WERI-Rb-1 (cell line): ENCODE measurements around the gene DIAPH3.

ENCODE experiments used
- DNase-seq: peaks from one replicate; pipeline ENCODE4 v3.0.0-alpha.2; 2020
- H3K27ac ChIP-seq: fragments of 250-450 bp; sonication (Bioruptor Pico); 2 replicates; pipeline ENCODE4 v1.5.1; 2020; ENCODE audit warnings: mild to moderate bottlenecking, moderate library complexity
- H3K27me3 ChIP-seq: fragments of 250-450 bp; sonication (Bioruptor Pico); 2 replicates; pipeline ENCODE4 v1.5.1; 2021; ENCODE audit warnings: mild to moderate bottlenecking, low read depth, moderate library complexity; ENCODE audit not compliant: insufficient read depth, severe bottlenecking
- H3K36me3 ChIP-seq: fragments of 250-450 bp; sonication (Bioruptor Pico); 2 replicates; pipeline ENCODE4 v1.5.1; 2020; ENCODE audit warnings: mild to moderate bottlenecking, moderate library complexity
- H3K4me3 ChIP-seq: 2 replicates; pipeline ENCODE4 v1.5.1; 2011; ENCODE audit warnings: low read depth, mild to moderate bottlenecking, control low read depth, low read length
- H3K9me3 ChIP-seq: fragments of 250-450 bp; sonication (Bioruptor Pico); 2 replicates; pipeline ENCODE4 v1.5.1; 2021; ENCODE audit warnings: mild to moderate bottlenecking, moderate library complexity; ENCODE audit not compliant: severe bottlenecking
- TF ChIP-seq, protein P1 (sequence below): IDR thresholded peaks from 2 replicates; pipeline ENCODE4 v1.5.1; 2011; ENCODE audit warnings: low read depth, mild to moderate bottlenecking, control low read depth, inconsistent platforms, low read length

Gene DIAPH3

DNA sequence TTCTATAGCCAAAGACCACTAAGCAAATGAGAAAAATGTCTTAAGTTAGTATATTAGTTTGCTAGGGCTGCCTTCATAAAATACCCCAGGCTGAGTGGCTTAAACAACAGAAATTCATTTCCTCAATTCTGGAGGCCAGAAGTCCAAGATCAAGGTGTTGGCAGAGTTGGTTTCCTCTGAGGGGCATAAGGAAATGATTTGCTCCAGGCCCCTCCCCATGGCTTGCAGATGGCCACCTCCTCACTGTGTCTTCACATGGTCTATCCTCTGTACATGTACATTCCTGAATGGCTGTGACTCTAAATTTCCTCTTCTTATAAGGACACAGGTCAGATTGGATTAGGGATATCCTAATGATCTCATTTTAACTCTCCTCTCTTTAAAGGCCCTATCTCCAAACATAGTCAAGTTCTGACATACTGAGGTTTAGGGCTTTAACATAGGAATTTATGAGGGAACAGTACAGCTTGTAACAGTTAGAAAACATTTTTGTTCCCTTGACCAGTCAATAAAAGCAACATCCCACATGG lies 307.4 kb downstream of the DIAPH3 start:
- Histone ChIP-seq H3K4me3 (no peak overlapping the region), H3K27ac (no peak overlapping the region), H3K36me3 (no peaks in the 10 kb centered on the region), H3K27me3 (no peaks in the 10 kb centered on the region), H3K9me3 (no peaks in the 10 kb centered on the region)
- no peak for DNase-seq
- TF ChIP-seq, protein P1, sequence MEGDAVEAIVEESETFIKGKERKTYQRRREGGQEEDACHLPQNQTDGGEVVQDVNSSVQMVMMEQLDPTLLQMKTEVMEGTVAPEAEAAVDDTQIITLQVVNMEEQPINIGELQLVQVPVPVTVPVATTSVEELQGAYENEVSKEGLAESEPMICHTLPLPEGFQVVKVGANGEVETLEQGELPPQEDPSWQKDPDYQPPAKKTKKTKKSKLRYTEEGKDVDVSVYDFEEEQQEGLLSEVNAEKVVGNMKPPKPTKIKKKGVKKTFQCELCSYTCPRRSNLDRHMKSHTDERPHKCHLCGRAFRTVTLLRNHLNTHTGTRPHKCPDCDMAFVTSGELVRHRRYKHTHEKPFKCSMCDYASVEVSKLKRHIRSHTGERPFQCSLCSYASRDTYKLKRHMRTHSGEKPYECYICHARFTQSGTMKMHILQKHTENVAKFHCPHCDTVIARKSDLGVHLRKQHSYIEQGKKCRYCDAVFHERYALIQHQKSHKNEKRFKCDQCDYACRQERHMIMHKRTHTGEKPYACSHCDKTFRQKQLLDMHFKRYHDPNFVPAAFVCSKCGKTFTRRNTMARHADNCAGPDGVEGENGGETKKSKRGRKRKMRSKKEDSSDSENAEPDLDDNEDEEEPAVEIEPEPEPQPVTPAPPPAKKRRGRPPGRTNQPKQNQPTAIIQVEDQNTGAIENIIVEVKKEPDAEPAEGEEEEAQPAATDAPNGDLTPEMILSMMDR, result no peak

DNA sequence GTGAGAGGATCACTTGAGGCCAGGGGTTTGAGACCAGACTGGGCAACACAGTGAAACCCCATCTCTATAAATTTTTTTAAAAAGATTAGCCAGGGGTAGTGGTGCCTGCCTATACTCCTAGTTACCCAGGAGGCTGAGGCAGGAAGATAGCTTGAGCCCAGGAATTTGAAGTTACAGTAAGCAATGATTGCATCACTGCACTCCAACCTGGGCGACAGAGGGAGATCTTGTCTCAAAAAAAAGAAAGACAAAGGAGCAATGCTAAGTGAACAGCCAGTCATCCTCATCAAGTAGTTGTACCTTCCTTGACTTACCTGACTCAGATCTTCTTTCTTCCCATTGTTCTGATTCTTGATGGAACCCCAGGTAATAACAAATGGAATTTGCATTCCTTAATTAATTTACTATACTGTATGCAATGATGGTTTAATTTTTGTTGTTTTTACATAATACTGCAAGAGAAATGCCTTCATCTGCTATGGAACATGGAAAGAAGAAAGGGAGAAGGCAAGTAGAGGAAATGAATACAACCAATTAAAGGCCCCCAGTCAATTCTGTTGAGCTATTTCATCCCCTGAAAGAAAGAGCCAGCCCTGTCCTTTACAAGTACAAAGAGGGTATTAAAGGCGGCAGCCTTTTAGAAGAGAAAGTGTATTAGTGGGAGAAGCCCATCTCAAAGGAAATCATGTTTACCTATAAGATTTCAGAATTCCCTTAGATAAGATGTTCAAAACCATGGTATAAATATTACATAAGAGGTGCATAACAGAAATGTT lies 316.7 kb downstream of the DIAPH3 start:
- Histone ChIP-seq H3K9me3 (no peaks in the 10 kb centered on the region), H3K27ac (no peak overlapping the region), H3K36me3 (no peaks in the 10 kb centered on the region), H3K27me3 (no peaks in the 10 kb centered on the region), H3K4me3 (no peak overlapping the region)
- DNase-seq, result no peak
- TF ChIP-seq, protein P1, result no peak

DNA sequence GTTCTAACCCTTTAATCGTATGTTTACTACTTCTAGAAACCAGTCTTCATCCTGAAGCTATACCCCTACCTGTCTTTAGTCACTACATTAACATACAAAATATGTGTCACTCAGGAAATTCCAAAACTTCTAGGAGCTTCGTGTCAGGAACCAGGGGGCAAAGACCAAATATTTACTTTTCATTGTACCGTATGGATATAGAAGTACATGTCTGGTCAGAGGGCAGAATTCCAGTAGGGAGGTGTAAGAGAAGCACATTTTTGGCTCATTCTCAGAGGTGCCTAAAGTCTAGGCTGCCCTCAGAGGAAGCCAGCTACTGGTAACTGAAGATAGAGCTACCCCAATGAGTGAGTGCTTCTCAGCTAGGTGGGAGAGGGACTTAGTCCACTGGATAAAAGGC lies 320.7 kb downstream of the DIAPH3 start:
- TF ChIP-seq, protein P1, result no peak
- Histone ChIP-seq H3K36me3 (no peaks in the 10 kb centered on the region), H3K27me3 (no peaks in the 10 kb centered on the region), H3K4me3 (no peak overlapping the region), H3K27ac (no peak overlapping the region), H3K9me3 (no peaks in the 10 kb centered on the region)
- no peak for DNase-seq

DNA sequence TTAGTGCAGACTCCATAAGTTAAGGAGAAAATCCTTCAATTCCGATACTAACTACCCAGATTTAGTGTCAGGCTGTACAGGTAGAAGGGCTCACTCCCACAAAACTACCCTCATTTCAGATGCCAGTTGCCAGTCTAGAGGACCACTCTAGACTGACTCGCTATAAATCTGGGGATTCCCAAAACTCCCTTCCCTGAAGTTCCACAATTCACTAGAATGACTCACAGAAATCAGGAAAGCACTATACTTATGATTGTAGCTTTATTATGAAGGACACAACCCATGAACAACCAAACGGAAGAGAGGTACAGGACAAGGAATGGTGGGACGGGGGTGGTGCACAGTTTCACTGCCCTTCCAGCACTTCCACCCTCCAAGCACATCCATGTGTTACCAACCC lies 321.2 kb downstream of the DIAPH3 start:
- H3K4me3 ChIP-seq, result no peak overlapping the region
- H3K27ac ChIP-seq, result no peak overlapping the region
- H3K27me3 ChIP-seq, result no peaks in the 10 kb centered on the region
- TF ChIP-seq, protein P1, result no peak
- no peak for DNase-seq
- H3K36me3 ChIP-seq, result no peaks in the 10 kb centered on the region
- H3K9me3 ChIP-seq, result no peaks in the 10 kb centered on the region

DNA sequence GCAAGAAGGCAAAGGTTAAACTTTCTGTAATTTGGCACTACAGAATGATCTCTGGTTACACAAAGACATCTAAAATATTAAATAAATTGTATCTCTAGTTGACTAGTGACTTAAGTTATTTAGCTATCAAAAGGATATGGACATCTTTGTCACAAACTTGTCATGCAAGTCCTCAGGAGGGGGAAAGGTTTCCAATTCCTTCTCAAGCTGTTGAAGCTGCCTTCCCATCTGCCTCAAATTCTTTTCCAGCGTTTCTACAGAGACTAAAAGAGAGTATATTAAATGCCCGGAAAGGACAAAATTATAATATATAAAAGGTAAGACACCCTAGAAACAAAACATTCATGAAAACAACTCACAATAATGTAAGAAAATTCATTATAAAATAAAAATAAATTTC lies 324.5 kb downstream of the DIAPH3 start:
- TF ChIP-seq, protein P1, result no peak

More for the DNA sequence above, 324.5 kb downstream of the DIAPH3 start:
- H3K27me3 ChIP-seq, result no peaks in the 10 kb centered on the region
- no peak overlapping the region for H3K4me3 ChIP-seq
- no peaks in the 10 kb centered on the region for H3K9me3 ChIP-seq
- H3K36me3 ChIP-seq, result no peaks in the 10 kb centered on the region
- H3K27ac ChIP-seq, result no peak overlapping the region
- DNase-seq, result no peak
